Middle frontal gyrus (tissue), 1 donor: ENCODE data around the gene ATXN7.

Experiments used
- DNase-seq: peaks from one replicate; pipeline ENCODE4 v3.0.0-alpha.2; 2015; ENCODE audit warnings: low spot score; ENCODE audit errors: extremely low spot score

ATXN7 gene

GRCh38 chr3:63933459-63933858 lies 69.8 kb downstream of the ATXN7 start:
- no peak for DNase-seq

GRCh38 chr3:63934041-63934866 lies 70.6 kb downstream of the ATXN7 start:
- DNase-seq, result no peak

- no peak for DNase-seq
These were observed 73.3 kb downstream of the ATXN7 start for GRCh38 chr3:63936925-63937324.

GRCh38 chr3:63937661-63938651 lies 74.3 kb downstream of the ATXN7 start:
- DNase-seq, result no peak

- DNase-seq, result no peak
These were observed 76.7 kb downstream of the ATXN7 start for GRCh38 chr3:63940389-63940757.

GRCh38 chr3:63942528-63942927 lies 78.9 kb downstream of the ATXN7 start:
- no peak for DNase-seq

GRCh38 chr3:63943678-63944077 lies 80.0 kb downstream of the ATXN7 start:
- DNase-seq, result no peak

GRCh38 chr3:63945558-63946096 lies 82.0 kb downstream of the ATXN7 start:
- no peak for DNase-seq

- no peak for DNase-seq
These were observed 83.1 kb downstream of the ATXN7 start for GRCh38 chr3:63946753-63947152.

GRCh38 chr3:63947594-63947993 lies 83.9 kb downstream of the ATXN7 start:
- no peak for DNase-seq

GRCh38 chr3:63949005-63949404 lies 85.3 kb downstream of the ATXN7 start:
- DNase-seq, result no peak

GRCh38 chr3:63950698-63951097 lies 87.0 kb downstream of the ATXN7 start:
- no peak for DNase-seq

GRCh38 chr3:63951492-63952247 lies 88.0 kb downstream of the ATXN7 start:
- no peak for DNase-seq

- DNase-seq, result no peak
These were observed 88.6 kb downstream of the ATXN7 start for GRCh38 chr3:63952248-63952594.

- no peak for DNase-seq
These were observed 90.5 kb downstream of the ATXN7 start for GRCh38 chr3:63954182-63954581.

- DNase-seq, result no peak
These were observed 91.5 kb downstream of the ATXN7 start for GRCh38 chr3:63955036-63955650.

GRCh38 chr3:63955830-63956545 lies 92.3 kb downstream of the ATXN7 start:
- no peak for DNase-seq

GRCh38 chr3:63959146-63959545 lies 95.5 kb downstream of the ATXN7 start:
- DNase-seq, result no peak

GRCh38 chr3:63960048-63960711 lies 96.5 kb downstream of the ATXN7 start:
- DNase-seq, result no peak

- no peak for DNase-seq
These were observed 98.2 kb downstream of the ATXN7 start for GRCh38 chr3:63961891-63962290.
